Occipital lobe (tissue), 2 donors: ENCODE data around the gene TBX5. TPM values are rescaled to one million over a fixed set of nuclear protein-coding genes. Genes with fewer than 3 reads are reported as not detected.
"Not testable (repeated sequence)": the region's sequence is repeated elsewhere in the genome, so short reads cannot be mapped to it uniquely, and the experiment has no call there.

Experiments
- DNase-seq: peaks from one replicate; lab custom pipeline; 2025; lab: John Stamatoyannopoulos, UW
- total RNA-seq: library from RNA; depleted of rRNA; stranded (reverse); fragments of >200 nt; gene quantifications from one replicate; pipeline ENCODE4 v1.2.3, GENCODE V29; 2014

The TBX5 gene
- total RNA-seq, 1 donor from 2014 or later = not detected

DNA sequence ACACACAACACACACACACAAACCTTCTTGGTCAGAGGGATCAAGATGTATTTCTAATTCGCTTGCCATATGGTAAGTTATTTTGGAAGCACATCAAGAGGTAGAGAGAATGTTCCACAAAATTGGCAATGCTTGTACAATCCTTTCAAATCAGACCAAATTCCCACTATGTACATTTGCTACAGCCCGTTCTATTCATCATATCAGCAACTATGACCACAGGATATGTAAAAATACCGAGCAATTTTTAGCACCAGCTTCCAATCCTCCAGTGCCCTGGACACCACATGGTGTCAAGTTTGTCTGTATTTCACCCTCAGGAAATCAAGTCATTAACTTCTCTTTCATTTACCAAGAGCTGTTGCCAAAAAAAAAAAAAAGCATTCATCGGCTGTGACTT, 21.2 kb downstream of the TBX5 start:
- DNase-seq = no peak

DNA sequence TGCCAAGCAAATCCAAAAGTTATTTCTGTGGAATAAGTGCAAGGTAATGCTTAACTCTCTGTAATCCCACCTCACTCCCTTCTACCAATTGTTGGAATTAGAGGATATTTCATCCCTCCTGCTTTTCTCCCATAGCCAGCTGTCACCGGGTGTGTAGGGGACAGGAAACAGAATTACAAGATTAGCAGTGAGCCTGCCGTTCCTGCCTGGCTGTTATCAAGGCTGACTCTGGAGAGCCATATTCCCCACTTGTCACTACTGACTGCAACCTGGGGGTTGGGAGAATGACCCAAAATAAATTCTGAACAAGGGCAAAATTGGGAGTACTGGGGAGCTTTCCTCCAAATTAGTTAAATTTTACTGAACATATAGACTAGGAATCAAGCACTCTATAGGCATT, 24.8 kb downstream of the TBX5 start:
- no peak for DNase-seq

DNA sequence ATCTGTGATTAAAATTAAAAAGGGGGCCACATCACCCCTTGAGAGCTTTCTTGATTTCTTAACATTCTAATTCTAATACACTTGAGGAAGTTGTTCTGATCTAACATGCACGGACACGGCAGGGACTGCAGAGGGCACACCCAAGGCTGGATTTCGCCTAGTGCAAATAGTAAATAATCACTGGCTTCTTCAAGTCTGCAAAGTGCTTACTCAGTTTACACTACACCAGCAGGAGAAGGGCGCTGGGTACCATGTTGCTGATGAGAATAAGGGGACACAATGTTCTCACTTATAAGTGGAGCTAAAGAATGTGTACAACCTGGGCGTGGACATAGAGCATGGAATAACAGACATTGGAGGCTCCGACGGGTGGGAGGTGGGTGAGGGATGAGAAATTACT, 34.2 kb downstream of the TBX5 start:
- DNase-seq = no peak

DNA sequence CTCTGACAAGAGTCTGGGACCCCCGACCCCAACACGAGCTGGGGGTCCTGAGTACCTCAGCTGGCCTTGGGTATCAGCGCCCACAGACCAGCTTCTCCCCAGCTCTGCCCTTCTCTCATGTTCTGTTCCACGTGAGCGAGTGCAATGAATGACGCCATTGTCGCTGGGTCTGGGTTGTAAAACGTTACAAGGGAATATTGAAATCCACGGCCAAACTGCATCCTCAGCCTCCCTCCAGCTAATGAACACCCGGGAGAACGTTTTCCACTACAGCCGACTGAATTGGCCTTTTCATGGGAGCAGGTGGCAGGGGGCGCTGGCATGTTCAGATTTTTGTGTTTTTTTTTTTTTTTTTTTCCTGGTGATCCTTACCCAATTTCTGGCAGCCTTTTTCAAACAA, 34.7 kb downstream of the TBX5 start:
- peak; percentile 12 for DNase-seq

DNA sequence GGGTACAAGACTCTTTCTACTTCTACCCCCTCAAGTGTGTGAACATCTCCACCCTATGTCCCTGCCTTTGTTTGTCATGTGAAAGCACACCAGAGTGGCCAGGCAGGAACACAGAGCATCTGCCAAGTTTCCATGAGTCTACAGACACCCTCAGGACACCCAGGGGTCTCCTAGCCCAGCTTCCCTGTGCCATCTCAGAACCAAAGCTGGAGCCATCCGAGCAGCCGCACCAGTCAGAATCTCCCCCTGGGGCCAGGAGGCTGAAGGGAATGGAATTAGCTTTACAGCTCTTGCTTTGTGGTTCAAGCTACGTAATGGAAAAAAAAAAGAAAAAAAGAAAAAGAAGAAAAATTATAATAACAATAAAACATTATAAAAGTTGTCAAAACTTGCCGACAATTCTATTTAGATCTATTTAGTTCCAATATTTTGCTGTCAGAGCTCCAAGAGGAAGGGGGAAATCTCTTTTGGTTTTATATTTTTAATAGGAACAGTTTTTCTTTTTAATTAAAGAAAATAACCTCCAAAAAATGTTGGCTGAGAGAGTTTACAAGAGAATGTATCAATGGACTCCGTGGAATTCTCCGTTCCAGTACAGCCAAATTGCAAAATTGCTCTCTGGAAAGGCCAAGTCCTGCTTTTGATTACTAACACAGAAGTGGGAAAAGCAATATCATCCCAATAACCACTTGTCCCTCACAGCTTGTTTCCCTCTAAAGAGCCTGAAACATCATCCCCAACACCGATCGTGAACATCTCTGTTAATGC, 37.1 kb downstream of the TBX5 start:
- no peak for DNase-seq

DNA sequence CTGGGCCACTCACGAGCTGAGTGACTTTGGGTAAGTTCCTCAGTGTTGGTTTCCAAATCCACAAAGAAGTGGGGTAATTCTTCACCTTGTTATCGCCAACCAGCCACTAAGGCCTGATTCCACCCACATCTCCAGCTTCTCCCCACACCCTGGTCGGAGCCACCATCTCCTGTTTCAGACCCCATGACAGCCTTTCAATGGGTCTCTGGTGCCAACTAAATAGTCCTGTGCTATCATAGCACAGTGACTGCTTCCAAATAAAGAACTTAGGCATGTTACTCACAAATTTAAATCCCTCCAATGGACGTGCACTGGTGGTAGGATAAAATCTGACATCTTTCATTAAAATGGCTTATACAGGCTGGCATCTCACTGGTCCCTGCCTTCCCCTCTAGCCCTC, 44.0 kb downstream of the TBX5 start:
- DNase-seq = no peak

DNA sequence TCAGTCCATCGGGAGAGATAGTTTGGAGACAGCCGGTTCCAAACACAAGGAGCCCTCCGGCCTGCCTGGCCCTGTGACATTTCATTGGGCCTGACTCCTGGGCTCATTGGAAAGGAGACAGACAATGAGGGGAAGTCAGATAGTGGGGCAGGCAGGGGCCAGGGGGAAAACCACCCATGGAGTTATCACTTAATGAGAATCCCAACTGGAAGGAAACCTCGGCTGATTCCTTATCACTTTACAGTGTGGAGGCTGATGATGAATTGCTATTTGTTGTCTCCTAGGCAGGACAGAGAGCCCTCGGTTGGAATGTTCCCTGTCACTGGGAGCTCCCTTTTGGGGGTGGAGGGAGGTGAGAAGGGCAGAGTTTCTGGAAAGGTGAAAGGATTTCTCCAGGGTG, 44.4 kb downstream of the TBX5 start:
- no peak for DNase-seq

DNA sequence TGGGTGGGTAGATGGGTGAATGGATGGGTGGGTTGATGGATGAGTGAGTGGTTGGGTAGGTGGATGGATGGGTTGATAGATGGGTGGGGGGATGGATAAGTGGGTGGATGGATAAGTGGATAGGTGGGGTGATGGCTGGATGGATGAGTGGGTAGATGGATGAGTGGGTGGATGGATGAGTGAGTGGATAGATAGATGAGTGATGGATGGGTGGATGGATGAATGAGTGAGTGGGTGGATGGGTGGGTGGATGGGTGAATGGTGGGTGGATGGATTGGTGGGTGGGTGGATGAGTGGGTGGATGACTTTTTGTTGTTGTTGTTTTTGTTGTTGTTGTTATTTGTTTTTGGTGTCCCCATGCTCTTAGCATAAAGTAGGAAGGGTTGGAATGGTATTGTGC, 45.5 kb downstream of the TBX5 start:
- DNase-seq = no peak

DNA sequence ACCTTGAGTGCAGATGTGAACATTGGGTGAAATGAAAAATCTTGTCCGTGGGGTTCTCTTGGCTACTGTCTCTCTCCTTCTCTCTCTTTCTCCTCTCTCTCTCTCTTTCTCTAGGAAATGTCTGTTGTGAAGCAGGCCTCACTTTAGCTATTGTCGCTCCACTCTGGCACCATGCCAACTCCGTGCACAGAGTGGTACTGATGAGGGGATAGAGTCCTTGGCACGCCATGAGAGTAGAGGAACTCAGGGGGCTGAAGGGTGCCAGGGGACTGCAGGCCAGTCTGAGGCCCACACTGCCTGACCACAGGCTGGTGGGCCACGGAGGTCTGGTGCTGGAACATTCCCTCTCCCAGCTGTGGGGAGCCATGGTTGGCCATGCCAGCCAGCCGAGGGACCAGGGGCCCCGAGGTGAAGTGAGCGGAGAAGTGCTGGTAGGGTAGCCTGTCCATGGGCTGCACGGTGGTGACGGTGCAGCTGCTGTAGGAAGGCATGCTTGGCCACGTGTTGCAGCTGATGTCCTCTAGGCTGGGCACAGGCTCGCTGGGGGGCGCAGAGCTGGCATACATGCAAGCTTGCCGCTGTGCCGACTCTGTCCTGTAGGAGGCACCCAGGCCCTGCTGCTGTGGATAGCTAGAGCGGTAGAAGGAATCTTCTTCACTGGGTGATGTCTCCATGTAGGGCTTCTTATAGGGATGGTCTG, 50.4 kb downstream of the TBX5 start:
- DNase-seq = no peak

DNA sequence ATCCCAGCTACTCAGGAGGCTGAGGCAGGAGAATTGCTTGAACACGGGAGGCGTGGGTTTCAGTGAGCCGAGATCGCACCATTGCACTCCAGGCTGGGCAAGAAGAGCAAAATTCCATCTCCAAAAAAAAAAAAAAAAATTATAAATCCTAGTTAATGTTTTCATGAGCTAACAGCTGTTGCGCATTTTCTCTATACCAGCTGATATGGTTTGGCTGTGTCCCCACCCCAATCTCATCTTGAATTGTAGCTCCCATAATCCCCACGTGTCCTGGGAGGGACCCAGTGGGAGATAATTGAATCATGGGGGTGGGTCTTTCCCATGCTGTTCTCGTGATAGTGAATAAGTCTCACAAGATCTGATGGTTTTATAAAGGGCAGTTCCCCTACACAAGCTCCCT, 56.7 kb downstream of the TBX5 start:
- not testable (repeated sequence) for DNase-seq

DNA sequence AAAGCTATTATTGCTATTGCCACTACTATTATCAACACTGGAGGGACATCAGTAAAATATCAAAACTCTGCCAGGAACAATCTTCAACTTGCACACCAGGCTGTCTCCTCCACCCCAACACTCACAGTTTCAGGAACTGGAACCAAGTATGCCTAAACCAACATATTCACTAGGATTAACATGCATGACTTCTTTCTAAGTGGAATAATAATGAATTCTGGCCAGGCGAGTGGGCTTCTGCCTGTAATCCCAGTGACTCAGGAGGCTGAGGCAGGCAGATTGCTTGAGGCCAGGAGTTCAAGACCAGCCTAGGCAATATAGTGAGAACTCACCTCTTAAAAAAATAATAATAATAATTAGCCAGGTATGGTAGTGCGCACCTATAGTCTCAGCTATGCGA, 58.1 kb downstream of the TBX5 start:
- no peak for DNase-seq

DNA sequence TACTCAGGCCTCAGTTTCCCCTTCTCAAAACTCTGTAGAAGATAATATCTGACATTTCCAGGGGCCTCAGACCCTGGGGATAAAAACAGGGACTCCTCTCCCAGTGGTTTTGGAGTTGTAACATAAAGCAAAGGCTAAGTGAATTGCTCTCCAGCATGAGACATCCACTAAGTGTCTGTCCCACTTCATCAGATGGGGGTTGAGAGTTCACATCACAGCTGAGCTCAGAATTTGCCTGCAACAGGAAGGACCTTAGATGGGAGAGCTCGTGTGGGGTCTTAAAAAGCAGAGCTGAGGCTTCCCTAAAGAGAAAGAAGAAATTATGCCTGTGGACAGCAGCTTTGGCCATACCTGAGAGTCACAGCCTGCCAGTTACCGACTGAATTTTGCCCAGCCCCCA, 61.1 kb downstream of the TBX5 start:
- no peak for DNase-seq

DNA sequence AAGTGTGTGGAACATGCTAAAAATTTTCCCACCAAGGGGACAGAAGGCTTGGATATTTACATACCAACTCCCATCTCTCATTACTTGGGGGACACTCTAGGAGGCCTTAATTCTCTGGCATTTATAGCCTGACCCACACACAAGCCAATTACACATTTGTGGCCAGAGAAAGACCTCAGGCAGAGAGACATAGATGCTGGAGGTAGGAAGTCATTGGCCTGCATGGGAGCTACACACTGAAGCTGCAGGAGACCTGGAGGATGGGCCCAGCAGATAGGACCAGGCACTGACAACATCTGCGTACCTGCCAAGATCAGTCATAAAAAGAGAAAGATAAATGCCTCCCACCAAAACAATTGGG, 61.7 kb downstream of the TBX5 start:
- DNase-seq = no peak

DNA sequence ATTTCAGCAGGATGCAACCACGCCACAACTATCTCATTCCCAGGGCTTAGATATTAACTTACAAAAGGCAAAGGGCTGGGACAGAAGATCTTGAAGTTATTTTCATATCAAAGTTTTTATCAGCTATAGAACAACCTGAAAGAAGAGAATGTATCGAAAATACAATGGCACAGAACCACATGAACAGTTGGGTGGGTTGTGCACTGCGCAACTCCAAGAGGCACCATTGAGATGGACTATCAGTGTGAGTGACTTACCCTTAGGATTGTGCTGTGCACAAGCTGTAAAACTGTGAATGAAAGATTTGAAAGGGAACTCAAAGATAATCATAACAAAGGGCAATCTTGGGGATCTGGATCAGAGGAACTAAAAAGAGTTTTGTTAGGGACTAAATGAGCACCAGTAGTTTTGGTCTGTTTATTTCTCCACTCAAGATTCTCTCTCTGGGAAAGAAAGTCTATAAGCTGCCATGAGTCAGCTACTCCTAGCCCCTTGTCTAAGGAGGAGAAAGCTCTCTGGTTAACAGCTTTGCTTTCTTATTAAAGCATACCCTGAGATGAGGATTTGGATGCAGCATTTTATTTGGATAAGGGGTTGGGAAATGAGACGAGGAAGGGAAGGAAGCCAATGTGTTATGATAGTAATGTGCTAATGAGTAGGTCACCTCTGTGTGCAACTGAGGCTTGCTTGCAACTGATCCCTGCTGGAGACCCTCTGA, 62.2 kb downstream of the TBX5 start:
- no peak for DNase-seq

DNA sequence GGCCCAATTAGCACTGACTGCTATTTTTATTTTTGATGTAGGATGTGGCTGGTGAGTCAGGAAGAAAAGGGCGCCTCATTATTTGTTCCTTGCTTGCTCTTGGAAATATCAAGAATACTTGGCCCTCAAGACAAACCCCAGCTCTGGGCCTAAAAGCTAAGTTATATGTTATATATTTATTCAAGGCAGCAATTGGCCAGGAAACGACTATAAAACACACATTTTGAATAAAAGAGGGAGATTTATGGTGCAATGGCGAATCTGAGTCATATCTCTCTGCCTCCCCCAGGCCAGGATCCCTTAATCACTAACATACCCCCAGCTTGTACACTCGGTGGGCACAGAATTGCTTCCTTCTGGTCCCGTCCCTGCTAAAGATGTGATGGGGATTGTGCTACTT, 63.3 kb downstream of the TBX5 start:
- DNase-seq = no peak

DNA sequence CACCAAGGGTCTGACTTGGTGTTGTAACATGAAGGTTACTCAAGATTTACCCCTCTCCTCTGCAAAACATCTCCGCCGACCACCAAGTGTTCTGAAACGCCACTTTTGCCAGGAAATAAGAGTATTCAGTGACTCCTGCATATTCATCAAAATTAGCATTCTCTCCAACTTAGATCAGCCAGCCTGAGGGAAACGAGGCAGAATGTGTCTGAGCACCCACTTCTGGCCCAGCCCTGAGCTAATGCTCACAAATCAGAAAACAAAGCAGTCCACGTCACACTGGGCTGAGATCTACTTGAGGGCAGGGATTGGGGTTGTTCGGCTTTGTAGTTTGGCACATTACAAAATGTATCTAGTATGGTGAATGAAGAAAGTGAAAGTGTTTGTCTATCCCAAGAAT, 64.3 kb downstream of the TBX5 start:
- no peak for DNase-seq

DNA sequence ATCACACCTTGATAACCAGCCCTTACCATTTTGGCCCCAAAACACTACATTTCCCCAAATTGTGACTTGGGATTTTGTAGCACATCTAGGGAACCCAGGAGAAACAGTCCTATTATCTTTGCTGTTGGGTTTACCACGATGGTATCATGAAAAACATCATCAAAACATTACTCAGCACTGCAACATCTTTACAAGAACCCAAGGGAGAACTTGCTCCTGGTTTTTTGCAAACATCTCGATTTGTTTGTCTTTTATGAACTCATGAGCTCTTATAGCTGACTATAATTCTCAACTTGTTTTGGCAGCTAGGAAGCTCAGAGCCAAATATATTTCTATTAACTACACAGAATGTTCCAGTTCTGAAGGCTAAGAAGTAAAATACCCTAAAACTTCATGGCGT, 65.7 kb downstream of the TBX5 start:
- DNase-seq = no peak

DNA sequence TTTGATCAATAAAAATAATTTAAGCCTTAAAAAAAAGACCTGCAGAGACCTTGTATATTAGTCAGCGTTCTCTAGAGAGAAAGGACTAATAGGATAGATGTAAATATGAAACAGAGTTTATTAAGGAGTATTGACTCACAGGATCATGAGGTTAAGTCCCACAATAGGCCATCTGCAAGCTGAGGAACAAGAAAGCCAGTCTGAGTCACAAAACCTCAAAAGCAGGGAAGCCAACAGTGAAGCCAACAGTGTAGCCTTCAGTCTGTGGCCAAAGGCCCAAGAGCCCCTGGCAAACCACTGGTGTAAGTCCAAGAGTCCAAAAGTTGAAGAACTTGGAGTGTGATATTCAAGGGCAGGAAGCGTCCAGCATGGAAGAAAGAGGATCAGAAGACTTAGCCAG, 66.3 kb downstream of the TBX5 start:
- DNase-seq = no peak

DNA sequence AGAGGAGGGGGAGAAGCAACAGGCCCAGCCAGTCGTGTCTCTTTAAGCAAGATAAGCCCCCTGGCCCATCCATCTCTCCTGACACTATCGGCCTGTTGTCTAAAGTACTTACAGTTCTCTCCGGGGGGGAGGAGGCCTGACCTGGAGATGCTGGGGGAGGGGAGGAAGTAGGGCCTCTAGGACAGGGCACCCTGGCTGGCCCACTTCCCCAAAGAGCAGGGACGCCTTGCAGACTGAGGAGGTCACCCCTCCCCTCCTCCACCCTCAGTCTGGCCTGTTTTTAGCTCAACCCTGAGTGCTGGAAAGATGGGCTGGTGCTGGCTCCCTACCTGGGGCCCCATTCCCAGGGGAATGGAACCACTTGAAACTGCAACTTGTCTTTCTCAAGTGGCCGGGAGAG, 70.3 kb downstream of the TBX5 start:
- no peak for DNase-seq

DNA sequence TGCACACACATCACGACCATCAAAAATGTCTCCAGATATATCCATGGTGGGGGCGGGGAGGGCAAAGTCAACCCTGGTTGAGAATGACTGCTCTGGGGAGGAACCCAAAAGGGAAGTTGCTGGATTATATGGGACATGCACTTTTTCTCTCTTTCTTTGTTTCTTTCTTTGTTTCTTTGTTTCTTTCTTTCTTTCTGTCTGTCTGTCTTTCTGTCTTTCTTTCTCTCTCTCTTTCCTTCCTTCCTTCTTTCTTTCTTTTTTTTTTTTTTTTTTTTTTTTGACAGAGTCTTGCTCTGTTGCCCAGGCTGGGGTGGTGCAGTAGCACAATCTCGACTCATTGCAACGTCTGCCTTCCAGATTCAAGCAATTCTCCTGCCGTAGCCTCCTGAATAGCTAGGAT, 71.5 kb downstream of the TBX5 start:
- DNase-seq = no peak

DNA sequence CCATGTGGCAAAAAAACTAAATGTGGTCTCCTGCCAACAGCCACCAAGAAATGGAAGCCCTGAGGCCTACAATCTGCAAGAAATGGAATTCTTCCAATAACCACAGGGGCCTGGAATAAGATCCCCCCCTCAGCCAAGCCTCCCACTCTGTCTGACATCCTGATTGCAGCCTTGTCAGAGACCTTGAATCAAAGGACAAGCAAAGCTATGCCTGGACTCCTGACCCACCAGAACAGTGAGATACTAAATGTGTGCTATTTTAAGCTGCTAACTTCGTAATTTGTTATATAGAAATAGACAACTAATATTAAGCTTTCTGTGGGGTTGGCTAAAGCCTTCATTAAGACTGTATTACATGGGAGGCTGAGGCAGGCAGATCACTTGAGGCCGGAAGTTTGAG, 77.7 kb downstream of the TBX5 start:
- DNase-seq = no peak

DNA sequence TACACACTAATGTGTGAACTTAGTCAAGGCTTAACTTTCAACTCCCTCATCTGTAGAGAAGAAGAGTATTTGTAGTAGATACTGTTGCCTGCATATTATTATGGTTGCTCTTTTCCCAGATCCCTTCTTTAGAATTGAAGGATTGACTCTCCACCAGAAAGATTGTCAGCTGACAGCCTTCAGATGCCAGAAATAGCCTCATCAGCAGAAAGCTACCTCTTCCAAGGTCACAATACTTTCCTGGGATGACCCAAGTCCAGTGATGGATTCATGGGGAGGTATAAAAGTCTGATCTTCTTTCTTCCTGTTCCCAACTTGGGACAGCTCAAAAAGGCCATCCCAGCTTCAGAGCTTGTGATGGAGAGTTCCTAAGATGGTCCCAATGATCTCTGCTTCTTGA, 78.2 kb downstream of the TBX5 start:
- DNase-seq = no peak

DNA sequence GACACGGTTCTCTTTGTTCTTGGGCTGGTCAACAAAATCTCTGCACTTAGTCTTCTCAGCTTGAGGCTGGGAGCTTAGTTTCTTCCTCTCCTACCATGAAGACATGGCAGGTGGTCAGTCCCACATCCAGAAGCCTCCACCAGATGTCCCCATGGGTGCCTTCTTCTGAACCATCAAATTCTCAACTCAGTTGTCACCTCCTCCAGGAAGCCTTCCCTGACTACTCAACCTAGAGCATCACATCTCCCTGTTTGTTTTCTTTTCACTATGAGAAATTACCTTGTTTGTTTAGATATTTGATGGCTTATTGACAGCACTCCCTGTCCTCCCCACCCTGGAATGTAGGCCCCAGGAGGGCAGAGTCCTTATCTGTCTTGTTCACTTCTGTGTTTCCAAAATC, 84.4 kb downstream of the TBX5 start:
- DNase-seq = no peak
